GM12864 (cell line): Measurements from ENCODE around the gene PDXP.
"Not testable (repeated sequence)": the region's sequence is repeated elsewhere in the genome, so short reads cannot be mapped to it uniquely, and the experiment has no call there.

Experiments
- DNase-seq: peaks from one replicate; pipeline ENCODE4 v3.0.0-alpha.2; 2011; ENCODE audit warnings: low read depth
- H3K4me3 ChIP-seq: 2 replicates; pipeline ENCODE4 v1.5.1; 2011; ENCODE audit warnings: mild to moderate bottlenecking, low read depth, low read length, control low read depth
- TF ChIP-seq, protein P1 (sequence below): IDR thresholded peaks from 2 replicates; pipeline ENCODE4 v1.5.1; 2011; ENCODE audit warnings: low read depth, mild to moderate bottlenecking, moderate library complexity, low read length, control low read depth, inconsistent platforms; ENCODE audit errors: missing control alignments

Gene PDXP

GRCh38 chr22:37647317-37647716 is 11.2 kb upstream of the PDXP start:
- no peak overlapping the region for H3K4me3 ChIP-seq
- TF ChIP-seq, protein P1, sequence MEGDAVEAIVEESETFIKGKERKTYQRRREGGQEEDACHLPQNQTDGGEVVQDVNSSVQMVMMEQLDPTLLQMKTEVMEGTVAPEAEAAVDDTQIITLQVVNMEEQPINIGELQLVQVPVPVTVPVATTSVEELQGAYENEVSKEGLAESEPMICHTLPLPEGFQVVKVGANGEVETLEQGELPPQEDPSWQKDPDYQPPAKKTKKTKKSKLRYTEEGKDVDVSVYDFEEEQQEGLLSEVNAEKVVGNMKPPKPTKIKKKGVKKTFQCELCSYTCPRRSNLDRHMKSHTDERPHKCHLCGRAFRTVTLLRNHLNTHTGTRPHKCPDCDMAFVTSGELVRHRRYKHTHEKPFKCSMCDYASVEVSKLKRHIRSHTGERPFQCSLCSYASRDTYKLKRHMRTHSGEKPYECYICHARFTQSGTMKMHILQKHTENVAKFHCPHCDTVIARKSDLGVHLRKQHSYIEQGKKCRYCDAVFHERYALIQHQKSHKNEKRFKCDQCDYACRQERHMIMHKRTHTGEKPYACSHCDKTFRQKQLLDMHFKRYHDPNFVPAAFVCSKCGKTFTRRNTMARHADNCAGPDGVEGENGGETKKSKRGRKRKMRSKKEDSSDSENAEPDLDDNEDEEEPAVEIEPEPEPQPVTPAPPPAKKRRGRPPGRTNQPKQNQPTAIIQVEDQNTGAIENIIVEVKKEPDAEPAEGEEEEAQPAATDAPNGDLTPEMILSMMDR: no peak
- no peak for DNase-seq

- no peak for DNase-seq
- no peak overlapping the region for H3K4me3 ChIP-seq
- TF ChIP-seq, protein P1: no peak
Measured at GRCh38 chr22:37647928-37648327, 10.6 kb upstream of the PDXP start.

DNA sequence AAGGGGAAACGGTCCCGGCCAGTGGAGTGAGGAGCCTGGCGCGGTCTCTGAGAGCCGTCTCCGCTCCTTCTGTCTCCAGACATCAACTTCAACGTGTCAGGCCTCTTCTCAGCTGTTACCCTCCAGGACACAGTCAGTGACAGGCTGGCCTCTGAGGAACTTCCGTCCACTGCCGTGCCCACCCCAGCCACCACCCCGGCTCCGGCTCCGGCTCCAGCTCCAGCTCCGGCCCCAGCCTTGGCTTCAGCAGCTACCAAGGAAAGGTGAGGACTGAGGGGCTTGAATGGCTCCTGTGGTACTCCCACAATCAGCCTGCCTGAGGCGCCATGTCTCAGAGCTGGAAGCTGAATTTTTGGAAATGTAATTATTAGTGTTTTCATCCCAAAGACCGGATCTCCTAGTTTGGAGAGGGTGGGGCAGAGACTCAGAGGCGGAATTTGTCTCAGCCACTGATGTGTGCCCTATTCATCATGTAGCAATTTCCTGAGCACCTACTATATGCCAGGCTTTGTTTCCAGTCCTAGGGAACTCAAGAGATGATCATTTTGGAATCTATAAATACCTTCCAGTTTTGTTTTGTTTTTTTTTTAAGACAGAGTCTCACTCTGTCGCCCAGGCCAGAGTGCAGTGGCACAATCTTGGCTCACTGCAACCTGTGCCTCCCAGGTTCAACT is 7.9 kb upstream of the PDXP start:
- TF ChIP-seq, protein P1: no peak
- DNase-seq: no peak
- H3K4me3 ChIP-seq: no peak overlapping the region

DNA sequence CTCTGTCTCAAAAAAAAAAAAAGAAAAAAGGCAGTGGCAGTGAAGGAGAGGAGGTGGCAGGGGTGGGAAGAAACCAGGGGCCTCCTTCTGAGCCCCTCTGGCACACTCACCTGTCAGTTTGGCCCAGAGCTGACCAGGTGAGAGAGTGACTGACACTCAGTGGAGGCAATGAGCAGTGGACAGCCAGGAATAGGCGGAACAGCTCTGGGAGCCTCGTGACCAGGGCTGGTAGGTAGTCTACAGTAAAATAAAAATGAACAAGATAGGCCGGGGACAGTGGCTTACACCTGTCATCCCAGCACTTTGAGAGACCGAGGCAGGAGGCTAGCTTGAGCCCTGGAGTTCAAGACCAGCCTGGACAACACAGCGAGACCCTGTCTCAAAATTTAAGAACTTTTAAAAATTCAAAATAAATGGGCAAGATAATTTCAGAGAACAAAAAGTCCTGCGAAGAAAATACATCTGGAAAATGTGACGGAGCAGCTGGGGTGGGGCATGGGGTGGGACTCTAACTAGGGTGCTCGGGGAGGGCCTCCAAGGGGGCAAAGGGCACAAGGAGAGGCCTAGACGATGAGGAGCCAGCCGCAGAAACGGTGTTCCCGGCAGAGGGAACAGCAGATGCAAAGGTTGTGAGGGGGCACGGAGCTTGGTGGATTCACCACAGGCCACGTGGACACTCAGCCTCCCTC is 3.8 kb upstream of the PDXP start:
- TF ChIP-seq, protein P1: no peak
- no peak for DNase-seq
- H3K4me3 ChIP-seq: no peak overlapping the region

DNA sequence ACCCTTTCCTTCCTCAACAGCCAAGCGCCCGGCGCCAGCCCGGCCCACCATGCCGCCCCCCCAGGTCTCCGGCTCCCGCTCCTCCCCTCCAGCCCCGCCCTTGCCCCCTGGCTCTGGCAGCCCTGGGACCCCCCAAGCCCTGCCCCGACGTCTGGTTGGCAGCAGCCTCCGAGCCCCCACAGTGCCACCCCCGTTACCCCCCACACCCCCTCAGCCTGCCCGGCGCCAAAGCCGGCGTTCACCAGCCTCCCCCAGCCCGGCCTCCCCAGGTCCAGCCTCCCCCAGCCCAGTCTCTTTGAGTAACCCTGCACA is 3.3 kb upstream of the PDXP start:
- TF ChIP-seq, protein P1: no peak
- no peak overlapping the region for H3K4me3 ChIP-seq
- DNase-seq: no peak

- not testable (repeated sequence) for H3K4me3 ChIP-seq, DNase-seq
Measured at GRCh38 chr22:37656583-37656982, 1.9 kb upstream of the PDXP start.

DNA sequence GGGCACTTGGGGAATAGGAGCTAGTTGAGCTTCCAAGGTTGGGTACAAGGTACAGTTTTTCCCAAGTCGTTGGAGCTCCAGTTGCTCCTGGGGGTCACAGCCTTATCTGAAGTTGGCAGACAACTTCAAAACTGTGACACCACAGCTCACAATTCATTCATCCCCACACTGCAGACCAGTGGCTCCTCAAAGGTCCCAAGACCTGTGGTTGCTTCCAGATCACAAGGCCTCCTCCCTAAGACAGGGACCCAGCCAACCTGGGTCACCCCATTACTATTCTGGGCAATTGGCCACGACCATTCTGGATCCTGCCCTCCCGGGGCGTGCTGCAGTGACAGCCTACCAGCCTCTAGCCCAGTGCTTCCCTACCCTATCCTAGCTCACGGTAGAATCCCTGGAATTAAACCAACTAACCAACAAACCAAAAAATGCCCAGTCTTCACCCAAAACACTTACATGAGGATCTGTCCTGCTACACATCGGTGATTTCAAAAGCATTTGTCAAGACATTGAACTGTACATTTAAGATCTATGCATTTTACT is 862 bp upstream of the PDXP start:
- TF ChIP-seq, protein P1: no peak
- DNase-seq: no peak
- peak overlapping the region; percentile 69 for H3K4me3 ChIP-seq
